Peyer's patch (tissue), 4 donors: ENCODE data around the gene ANKS1A.

ENCODE experiments used
- CTCF ChIP-seq, 6 experiments: fragments of 450-650 bp in 4 of 6; fragments of 200-600 bp in 2 of 6; sonication (generic) in 1 of 6; IDR thresholded peaks; one replicate each; pipeline ENCODE4 v1.5.1; 2017 to 2019; ENCODE audit warnings: antibody characterized with exemption in 6 of 6, mild to moderate bottlenecking in 3 of 6, moderate library complexity in 1 of 6
- POLR2A ChIP-seq, 2 donors: fragments of 450-650 bp; IDR thresholded peaks; one replicate each; pipeline ENCODE4 v1.5.1; 2017; ENCODE audit warnings: antibody characterized with exemption in 2 of 2, mild to moderate bottlenecking in 2 of 2, moderate library complexity in 2 of 2

GRCh38 chr6:34919651-34920050, 30.6 kb downstream of the ANKS1A start:
- TF ChIP-seq CTCF (IDR thresholded peaks at IDR 0.05) (no peak), POLR2A (IDR thresholded peaks at IDR 0.05) (no peak)
